ENCODE measurements around the gene BCL2L13. TPM values are rescaled to one million over a fixed set of nuclear protein-coding genes. Genes with fewer than 3 reads are reported as not detected.

The BCL2L13 gene
- total RNA-seq = 102 and 121 TPM in 2 replicates
- polyA plus RNA-seq (2012) = 60.4 TPM

- peak; percentile 91 for DNase-seq (ENCODE audit: low read depth)
Observed at GRCh38 chr22:17638432-17639246, at the start of gene BCL2L13. Gene BCL2L13, plus strand, starts transcription at chr22:17638757. Its CDS starts 16,955 bp downstream, at chr22:17655712.

DNA sequence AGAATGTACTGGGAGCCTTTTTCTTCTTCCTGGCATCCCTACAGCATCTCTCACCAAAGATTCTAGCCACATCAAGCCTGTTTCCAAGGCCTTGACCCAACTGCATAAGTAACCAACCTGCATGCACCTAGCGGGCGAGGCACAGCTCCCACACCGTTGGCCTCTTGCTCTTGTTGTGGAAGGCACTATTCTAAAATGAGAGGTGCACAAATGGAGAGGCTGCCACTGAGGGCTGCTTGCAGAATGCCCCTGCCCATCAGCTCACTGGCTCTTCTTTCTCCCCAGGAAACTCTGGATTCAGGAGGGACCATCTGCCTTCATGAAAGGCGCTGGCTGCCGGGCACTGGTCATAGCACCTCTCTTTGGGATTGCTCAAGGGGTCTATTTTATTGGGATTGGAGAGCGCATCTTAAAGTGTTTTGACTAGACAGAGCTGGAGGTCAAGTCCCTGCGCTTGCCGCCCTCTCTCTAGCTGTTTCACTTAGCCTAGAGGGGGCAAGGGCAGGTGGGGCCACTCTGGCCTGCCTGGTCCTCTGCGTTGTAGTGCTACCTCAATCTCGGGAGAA is 48.7 kb upstream of the BCL2L13 start:
- DNase-seq (ENCODE audit: low read depth) = no peak

GRCh38 chr22:17590586-17590985 is 48.0 kb upstream of the BCL2L13 start:
- no peak for DNase-seq (ENCODE audit: low read depth)

DNA sequence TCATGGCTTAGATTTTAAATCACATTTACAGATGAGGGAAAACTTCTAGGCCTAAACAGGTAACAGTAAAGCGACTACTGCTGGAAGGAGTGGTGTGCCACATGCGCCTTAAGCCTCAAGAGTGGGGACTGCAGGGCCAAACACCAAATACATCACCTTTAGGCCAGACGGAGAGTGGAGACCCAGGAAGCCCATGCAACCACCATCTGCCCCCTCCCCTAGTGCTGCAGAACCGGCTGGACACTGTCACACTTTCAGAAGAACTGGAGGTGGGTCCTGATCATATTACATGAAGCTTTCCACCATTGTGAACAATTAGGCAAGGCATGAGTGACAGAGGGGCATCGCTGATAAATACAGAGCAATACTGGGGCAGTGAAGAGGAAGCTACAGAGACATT is 46.4 kb upstream of the BCL2L13 start:
- no peak for DNase-seq (ENCODE audit: low read depth)

GRCh38 chr22:17596226-17596625 is 42.3 kb upstream of the BCL2L13 start:
- no peak for DNase-seq (ENCODE audit: low read depth)

GRCh38 chr22:17597217-17597616 is 41.3 kb upstream of the BCL2L13 start:
- DNase-seq (ENCODE audit: low read depth) = no peak

DNA sequence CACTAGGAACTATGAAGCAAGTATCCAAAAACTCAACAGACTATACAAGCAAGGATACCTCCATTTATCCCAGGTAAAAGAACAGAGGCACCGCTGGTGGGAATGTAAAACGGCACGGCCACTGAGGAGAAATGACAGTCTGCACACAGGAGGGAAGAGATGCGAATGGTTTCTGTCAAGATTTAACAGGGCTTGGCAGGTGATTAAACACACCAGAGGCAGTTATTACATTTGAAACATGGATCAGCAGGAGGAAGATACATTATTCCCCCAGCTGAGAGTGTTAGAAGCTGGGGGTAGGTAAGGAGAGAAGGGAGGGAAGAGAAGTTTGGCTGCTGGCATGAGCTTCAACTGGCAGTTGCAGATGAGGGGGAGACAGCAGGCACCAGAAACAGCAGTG is 40.2 kb upstream of the BCL2L13 start:
- DNase-seq (ENCODE audit: low read depth) = no peak

- no peak for DNase-seq (ENCODE audit: low read depth)
Observed at GRCh38 chr22:17601031-17601430, 37.5 kb upstream of the BCL2L13 start.

- DNase-seq (ENCODE audit: low read depth) = no peak
Observed at GRCh38 chr22:17603668-17604067, 34.9 kb upstream of the BCL2L13 start.

DNA sequence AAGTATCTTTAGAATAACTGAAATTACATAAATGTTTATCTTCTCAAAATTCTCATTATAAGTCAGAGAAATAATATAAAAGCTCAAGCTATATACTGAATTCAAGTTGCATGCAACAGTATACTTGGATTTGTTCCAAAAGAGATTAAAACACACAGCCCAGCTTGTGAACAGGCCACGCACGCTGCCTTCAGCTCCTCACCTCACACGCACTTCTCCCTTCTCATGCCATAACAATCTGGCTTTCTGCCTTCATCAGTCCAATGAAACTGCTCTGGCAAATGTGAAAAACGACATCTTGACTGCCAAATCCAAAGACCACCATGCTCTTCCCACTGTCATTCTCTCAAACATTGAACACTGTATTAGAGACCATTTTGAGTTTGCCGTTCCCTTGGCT is 32.1 kb upstream of the BCL2L13 start:
- DNase-seq (ENCODE audit: low read depth) = no peak

GRCh38 chr22:17607891-17608521 is 30.6 kb upstream of the BCL2L13 start:
- peak; percentile 23 for DNase-seq (ENCODE audit: low read depth)

- no peak for DNase-seq (ENCODE audit: low read depth)
Observed at GRCh38 chr22:17612057-17612456, 26.5 kb upstream of the BCL2L13 start.

DNA sequence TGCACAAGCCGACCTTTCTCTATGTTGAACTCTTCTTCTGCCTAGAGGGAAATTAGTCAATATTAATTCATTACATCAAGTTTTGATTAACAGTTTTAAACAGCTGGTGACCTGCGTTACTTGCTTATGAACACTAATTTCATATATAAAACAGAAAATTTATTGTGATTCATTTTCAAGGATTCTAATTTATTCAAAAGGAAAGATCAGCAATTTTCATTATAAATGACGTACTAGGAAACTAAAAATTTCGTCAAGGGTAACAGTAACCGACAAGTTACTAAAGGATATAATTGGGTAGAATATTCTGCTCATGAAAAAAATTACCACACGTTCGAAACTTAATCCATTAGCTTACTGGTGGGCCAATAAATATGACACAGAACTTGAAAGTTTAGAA is 25.3 kb upstream of the BCL2L13 start:
- DNase-seq (ENCODE audit: low read depth) = no peak

DNA sequence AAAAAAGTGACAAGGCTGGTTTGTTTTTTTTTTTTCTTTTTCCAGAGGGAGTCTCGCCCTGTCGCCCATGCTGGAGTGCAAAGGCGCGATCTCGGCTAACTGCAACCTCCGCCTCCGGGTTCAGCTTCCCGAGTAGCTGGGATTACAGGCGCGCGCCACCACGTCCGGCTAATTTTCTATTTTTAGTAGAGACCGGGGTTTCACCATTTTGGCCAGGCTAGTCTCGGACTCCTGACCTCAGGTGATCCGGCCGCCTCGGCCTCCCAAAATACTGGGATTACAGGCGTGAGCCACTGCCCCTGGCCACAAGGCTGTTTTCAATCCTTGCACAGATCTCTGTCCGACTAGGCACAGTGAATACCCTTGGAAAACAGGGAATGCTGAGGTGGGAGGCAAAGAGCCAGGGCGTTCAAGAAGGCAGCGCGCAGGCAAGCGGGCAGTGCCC is 10.6 kb upstream of the BCL2L13 start:
- no peak for DNase-seq (ENCODE audit: low read depth)

GRCh38 chr22:17628406-17629172 is 10.0 kb upstream of the BCL2L13 start, which contains the start of gene ATP6V1E1:
Gene ATP6V1E1, minus strand, starts transcription at chr22:17628749. Its CDS starts 114 bp downstream, at chr22:17628635.
- peak; percentile 98 for DNase-seq (ENCODE audit: low read depth)

GRCh38 chr22:17629173-17629489 is 9.4 kb upstream of the BCL2L13 start:
- DNase-seq (ENCODE audit: low read depth) = no peak

- no peak for DNase-seq (ENCODE audit: low read depth)
Observed at GRCh38 chr22:17629641-17630040, 8.9 kb upstream of the BCL2L13 start.

DNA sequence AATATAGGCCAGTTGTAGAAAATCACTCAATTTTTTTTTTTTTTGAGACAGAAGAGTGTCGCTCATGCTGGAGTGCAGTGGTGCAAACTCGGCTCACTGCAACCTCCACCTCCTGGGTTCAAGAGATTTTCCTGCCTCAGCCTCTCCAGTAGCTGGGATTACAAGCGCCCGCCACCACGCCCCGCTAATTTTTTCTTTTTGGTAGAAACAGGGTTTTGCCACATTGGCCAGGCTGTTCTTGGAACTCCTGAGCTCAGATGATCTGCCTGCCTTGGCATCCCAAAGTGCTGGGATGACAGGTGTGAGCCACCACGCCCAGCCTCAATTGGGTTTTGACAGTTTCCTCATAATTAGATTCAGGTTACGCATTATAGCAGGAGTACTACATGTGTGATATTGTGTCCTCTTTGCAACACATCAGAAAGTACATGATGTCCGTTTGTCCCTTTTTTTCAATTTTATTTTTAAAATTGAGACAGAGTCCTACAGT is 7.4 kb upstream of the BCL2L13 start:
- peak; percentile 66 for DNase-seq (ENCODE audit: low read depth)

- DNase-seq (ENCODE audit: low read depth) = peak; percentile 38
Observed at GRCh38 chr22:17633217-17633997, 5.2 kb upstream of the BCL2L13 start.

GRCh38 chr22:17633998-17634323 is 4.6 kb upstream of the BCL2L13 start:
- no peak for DNase-seq (ENCODE audit: low read depth)

DNA sequence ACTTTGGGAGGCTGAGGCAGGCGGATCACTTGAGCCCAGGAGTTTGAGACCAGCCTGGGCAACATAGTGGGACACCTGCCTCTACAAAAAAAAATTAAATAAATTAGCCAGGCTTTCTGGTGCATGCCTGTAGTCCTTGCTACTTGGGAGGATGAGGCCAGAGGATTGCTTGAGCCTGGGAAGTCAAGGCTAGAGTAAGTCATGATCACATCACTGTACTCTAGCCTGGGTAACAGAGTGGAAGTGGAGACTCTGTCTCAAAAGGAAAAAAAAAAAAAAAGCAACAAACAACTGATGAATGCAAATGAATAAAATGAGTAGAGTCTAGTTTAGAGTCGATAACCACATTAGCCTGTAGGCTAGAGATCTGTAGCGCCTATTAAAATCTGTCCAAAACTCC is 3.9 kb upstream of the BCL2L13 start:
- DNase-seq (ENCODE audit: low read depth) = no peak
